Measurements from ENCODE around the gene MSI2. TPM values are rescaled to one million over a fixed set of nuclear protein-coding genes. Genes with fewer than 3 reads are reported as not detected.

The MSI2 gene
- total RNA-seq, 1 donor from 2014 or later, result 30.4 TPM

- no peak for ATAC-seq
These were observed 9.1 kb upstream of the MSI2 start for GRCh38 chr17:57247261-57247660.

GRCh38 chr17:57247913-57248312, 8.4 kb upstream of the MSI2 start:
- ATAC-seq, result no peak

GRCh38 chr17:57249520-57249919, 6.8 kb upstream of the MSI2 start:
- no peak for ATAC-seq

GRCh38 chr17:57251211-57251787, 5.0 kb upstream of the MSI2 start:
- no peak for ATAC-seq

GRCh38 chr17:57253362-57254065, 2.8 kb upstream of the MSI2 start:
- ATAC-seq, result no peak

- no peak for ATAC-seq
These were observed 1.0 kb upstream of the MSI2 start for GRCh38 chr17:57255182-57255775.

- ATAC-seq, result peak; percentile 10
These were observed 387 bp downstream of the MSI2 start for GRCh38 chr17:57256708-57257112.

GRCh38 chr17:57257195-57257894, 1.0 kb downstream of the MSI2 start:
- ATAC-seq, result no peak

GRCh38 chr17:57257895-57258851, 1.9 kb downstream of the MSI2 start:
- no peak for ATAC-seq

GRCh38 chr17:57259306-57259705, 3.0 kb downstream of the MSI2 start:
- no peak for ATAC-seq

- no peak for ATAC-seq
These were observed 3.5 kb downstream of the MSI2 start for GRCh38 chr17:57259817-57260216.

- ATAC-seq, result no peak
These were observed 4.2 kb downstream of the MSI2 start for GRCh38 chr17:57260325-57261083.

- no peak for ATAC-seq
These were observed 4.8 kb downstream of the MSI2 start for GRCh38 chr17:57261084-57261461.

GRCh38 chr17:57262557-57262956, 6.2 kb downstream of the MSI2 start:
- no peak for ATAC-seq

- no peak for ATAC-seq
These were observed 7.9 kb downstream of the MSI2 start for GRCh38 chr17:57264250-57264649.

- no peak for ATAC-seq
These were observed 8.5 kb downstream of the MSI2 start for GRCh38 chr17:57264776-57265175.

GRCh38 chr17:57266902-57267311, 10.6 kb downstream of the MSI2 start:
- ATAC-seq, result no peak

GRCh38 chr17:57268181-57268580, 11.9 kb downstream of the MSI2 start:
- no peak for ATAC-seq

GRCh38 chr17:57269052-57269451, 12.7 kb downstream of the MSI2 start:
- no peak for ATAC-seq

GRCh38 chr17:57269598-57270255, 13.4 kb downstream of the MSI2 start:
- no peak for ATAC-seq

GRCh38 chr17:57270801-57271245, 14.5 kb downstream of the MSI2 start:
- ATAC-seq, result no peak
